Measurements from ENCODE around the gene ZNF581. TPM values are rescaled to one million over a fixed set of nuclear protein-coding genes. Genes with fewer than 3 reads are reported as not detected.

ZNF581 gene
- total RNA-seq, 3 donors from 2014 or later (not counting 1 experiment from before 2014, with no cell fraction given), result 15.4 to 21.9 (median 19.0) TPM

DNA sequence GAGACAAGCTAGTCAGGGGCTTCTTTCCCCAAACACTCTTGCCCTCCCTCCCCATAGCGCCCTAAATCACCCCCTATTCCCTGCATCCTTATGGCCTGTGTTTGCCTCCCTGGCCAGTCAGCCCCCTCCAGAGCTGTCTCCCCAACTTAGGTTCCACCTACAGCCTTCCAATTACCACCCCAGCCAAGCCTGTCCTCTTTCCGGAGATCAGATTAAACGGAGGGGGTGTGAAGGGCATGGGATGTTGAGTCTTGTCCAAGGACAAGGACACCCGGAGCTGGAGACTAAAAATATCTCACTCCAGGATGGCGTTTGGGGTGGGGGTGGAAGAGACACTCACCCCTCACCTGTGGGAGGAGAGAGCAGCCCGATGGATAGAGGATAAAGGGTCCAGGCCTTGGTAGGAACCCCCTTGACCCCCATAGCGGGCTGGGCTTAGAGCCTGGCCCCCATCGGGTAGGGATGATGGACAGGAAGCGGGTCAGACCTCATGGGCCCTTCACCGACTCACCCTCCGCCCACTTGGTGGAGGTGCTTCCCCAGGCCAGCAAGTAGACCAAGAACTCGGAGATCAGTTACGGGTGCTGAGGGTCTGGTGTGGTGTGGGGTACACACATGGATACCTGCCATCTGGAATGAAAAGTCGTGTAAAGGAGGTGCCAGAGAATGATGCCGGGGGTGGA lies 32.0 kb upstream of the ZNF581 start:
- TF ChIP-seq, protein P1, sequence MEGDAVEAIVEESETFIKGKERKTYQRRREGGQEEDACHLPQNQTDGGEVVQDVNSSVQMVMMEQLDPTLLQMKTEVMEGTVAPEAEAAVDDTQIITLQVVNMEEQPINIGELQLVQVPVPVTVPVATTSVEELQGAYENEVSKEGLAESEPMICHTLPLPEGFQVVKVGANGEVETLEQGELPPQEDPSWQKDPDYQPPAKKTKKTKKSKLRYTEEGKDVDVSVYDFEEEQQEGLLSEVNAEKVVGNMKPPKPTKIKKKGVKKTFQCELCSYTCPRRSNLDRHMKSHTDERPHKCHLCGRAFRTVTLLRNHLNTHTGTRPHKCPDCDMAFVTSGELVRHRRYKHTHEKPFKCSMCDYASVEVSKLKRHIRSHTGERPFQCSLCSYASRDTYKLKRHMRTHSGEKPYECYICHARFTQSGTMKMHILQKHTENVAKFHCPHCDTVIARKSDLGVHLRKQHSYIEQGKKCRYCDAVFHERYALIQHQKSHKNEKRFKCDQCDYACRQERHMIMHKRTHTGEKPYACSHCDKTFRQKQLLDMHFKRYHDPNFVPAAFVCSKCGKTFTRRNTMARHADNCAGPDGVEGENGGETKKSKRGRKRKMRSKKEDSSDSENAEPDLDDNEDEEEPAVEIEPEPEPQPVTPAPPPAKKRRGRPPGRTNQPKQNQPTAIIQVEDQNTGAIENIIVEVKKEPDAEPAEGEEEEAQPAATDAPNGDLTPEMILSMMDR (IDR thresholded peaks at IDR 0.05), result no peak
- peaks cover 2% of the 10 kb centered on the region for H3K36me3 ChIP-seq (ENCODE audit: control insufficient read depth, insufficient read depth, low read length)
- no peaks in the 10 kb centered on the region for H3K36me3 Mint-ChIP-seq

DNA sequence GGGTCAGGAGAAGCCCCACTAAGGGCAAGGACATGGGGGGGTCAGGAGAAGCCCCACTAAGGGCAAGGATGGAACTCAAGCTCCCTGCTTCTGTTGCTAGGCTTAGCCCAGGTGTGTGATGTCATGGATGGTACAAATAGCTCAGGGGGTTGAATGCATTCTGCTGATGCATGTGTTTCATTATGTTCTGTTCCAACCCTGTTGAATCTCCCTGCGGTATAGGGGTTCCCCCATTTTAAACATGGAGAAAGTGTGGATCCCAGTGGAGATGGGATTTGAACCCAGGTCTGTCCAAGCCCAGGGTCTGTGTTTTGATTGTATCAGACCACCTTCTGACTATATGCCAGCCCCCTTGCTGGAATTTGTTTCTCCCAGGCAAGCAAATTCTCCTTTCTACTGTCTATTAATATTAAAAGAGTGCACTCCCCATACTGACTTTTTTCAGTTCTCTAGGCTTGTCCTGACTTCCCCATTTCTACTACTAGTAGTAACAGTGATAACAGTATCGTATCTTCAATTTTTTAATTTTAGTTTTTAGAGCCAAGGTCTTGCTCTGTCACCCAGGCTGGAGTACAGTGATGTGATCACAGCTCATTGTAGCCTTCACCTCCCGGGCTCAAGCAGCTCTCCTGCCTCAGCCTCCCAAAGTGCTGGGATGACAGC lies 31.3 kb upstream of the ZNF581 start:
- Histone ChIP-seq H3K9me3 (ENCODE audit: control insufficient read depth, insufficient read depth, low read length) (no peaks in the 10 kb centered on the region), H3K27ac (ENCODE audit: low read length) (no peak overlapping the region), H3K36me3 (ENCODE audit: control insufficient read depth, insufficient read depth, low read length) (peaks cover 7% of the 10 kb centered on the region), H3K4me3 (ENCODE audit: low read length) (no peak overlapping the region), H3K27me3 (ENCODE audit: control insufficient read depth, insufficient read depth, low read length) (no peaks in the 10 kb centered on the region), H3K4me1 (ENCODE audit: control insufficient read depth, insufficient read depth, low read length) (peaks cover 8% of the 10 kb centered on the region)
- peak overlapping the region; percentile 53 to 67 for H3K27ac Mint-ChIP-seq
- H3K4me1 Mint-ChIP-seq, result peaks cover 24 to 51% of the 10 kb centered on the region in 2 donors
- H3K4me3 Mint-ChIP-seq, result no peak overlapping the region
- peak in 1 of 3 donors; percentile 10 for ATAC-seq
- TF ChIP-seq, protein P1 (IDR thresholded peaks at IDR 0.05), result no peak
- DNase-seq, result no peak
- 80% methylated on average over 3 of the region's 3 CpGs for WGBS (ENCODE audit: insufficient coverage)
- no peaks in the 10 kb centered on the region for H3K9me3 Mint-ChIP-seq
- no peaks in the 10 kb centered on the region for H3K27me3 Mint-ChIP-seq (ENCODE audit: low read depth in 2 of 2)
- H3K36me3 Mint-ChIP-seq, result no peaks in the 10 kb centered on the region
- intact Hi-C loops (cut with micrococcal nuclease), result no loop called here

More for the DNA sequence above, 32.0 kb upstream of the ZNF581 start:
- Histone ChIP-seq H3K9me3 (ENCODE audit: control insufficient read depth, insufficient read depth, low read length) (no peaks in the 10 kb centered on the region), H3K4me3 (ENCODE audit: low read length) (no peak overlapping the region), H3K27me3 (ENCODE audit: control insufficient read depth, insufficient read depth, low read length) (no peaks in the 10 kb centered on the region), H3K4me1 (ENCODE audit: control insufficient read depth, insufficient read depth, low read length) (peaks cover 14% of the 10 kb centered on the region), H3K27ac (ENCODE audit: low read length) (no peak overlapping the region)
- intact Hi-C loops (cut with micrococcal nuclease), result no loop called here
- Mint-ChIP-seq H3K9me3 (no peaks in the 10 kb centered on the region), H3K4me3 (no peak overlapping the region), H3K27ac (peak overlapping the region in 1 of 2 donors; percentile 42), H3K27me3 (ENCODE audit: low read depth in 2 of 2) (no peaks in the 10 kb centered on the region), H3K4me1 (peaks cover 31 to 57% of the 10 kb centered on the region in 2 donors)
- 87% methylated on average over 13 of the region's 15 CpGs for WGBS (ENCODE audit: insufficient coverage)
- ATAC-seq (no peak), DNase-seq (no peak)

DNA sequence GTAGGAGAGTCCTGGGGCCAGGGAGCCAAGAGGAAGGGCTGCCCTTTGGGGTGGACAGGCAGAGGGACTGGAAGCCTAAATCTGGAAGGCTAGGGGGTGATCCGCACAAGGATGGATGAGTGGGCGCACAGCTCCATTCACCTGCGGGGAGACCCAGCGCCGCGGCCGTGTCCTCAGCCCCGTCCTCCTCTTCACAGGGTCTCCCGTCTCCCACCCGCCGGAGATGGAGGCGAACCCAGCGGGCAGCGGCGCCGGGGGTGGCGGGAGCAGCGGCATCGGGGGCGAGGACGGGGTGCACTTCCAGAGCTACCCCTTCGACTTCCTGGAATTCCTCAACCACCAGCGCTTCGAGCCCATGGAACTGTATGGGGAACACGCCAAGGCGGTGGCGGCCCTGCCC lies 30.1 kb upstream of the ZNF581 start:
- TF ChIP-seq, protein P1 (IDR thresholded peaks at IDR 0.05), result no peak
- intact Hi-C loops (cut with micrococcal nuclease), result no loop called here
- ATAC-seq, result no peak
- H3K4me3 ChIP-seq (ENCODE audit: low read length), result no peak overlapping the region
- no peak overlapping the region for H3K4me3 Mint-ChIP-seq
- H3K36me3 ChIP-seq (ENCODE audit: control insufficient read depth, insufficient read depth, low read length), result peaks cover 13% of the 10 kb centered on the region
- H3K27ac ChIP-seq (ENCODE audit: low read length), result no peak overlapping the region
- no peaks in the 10 kb centered on the region for H3K27me3 Mint-ChIP-seq (ENCODE audit: low read depth in 2 of 2)
- H3K36me3 Mint-ChIP-seq, result no peaks in the 10 kb centered on the region
- H3K9me3 Mint-ChIP-seq, result no peaks in the 10 kb centered on the region
- H3K4me1 ChIP-seq (ENCODE audit: control insufficient read depth, insufficient read depth, low read length), result peaks cover 9% of the 10 kb centered on the region
- H3K4me1 Mint-ChIP-seq, result peaks cover 14 to 39% of the 10 kb centered on the region in 2 donors
- no peaks in the 10 kb centered on the region for H3K27me3 ChIP-seq (ENCODE audit: control insufficient read depth, insufficient read depth, low read length)
- no peak overlapping the region for H3K27ac Mint-ChIP-seq
- no peak for DNase-seq
- no peaks in the 10 kb centered on the region for H3K9me3 ChIP-seq (ENCODE audit: control insufficient read depth, insufficient read depth, low read length)
- WGBS (ENCODE audit: insufficient coverage), result 96% methylated on average over 27 of the region's 27 CpGs

Measured in natural killer cell (primary cell).